GM18502 (cell line): Measurements from ENCODE around the gene TMEM54.

Experiments used
- ATAC-seq: cut with Tn5 transposase; IDR thresholded peaks from one replicate; pipeline ENCODE4 v1.9.1; 2021; ENCODE audit warnings: mild to moderate bottlenecking; ENCODE audit not compliant: unreplicated experiment, poor library complexity

The TMEM54 gene

DNA sequence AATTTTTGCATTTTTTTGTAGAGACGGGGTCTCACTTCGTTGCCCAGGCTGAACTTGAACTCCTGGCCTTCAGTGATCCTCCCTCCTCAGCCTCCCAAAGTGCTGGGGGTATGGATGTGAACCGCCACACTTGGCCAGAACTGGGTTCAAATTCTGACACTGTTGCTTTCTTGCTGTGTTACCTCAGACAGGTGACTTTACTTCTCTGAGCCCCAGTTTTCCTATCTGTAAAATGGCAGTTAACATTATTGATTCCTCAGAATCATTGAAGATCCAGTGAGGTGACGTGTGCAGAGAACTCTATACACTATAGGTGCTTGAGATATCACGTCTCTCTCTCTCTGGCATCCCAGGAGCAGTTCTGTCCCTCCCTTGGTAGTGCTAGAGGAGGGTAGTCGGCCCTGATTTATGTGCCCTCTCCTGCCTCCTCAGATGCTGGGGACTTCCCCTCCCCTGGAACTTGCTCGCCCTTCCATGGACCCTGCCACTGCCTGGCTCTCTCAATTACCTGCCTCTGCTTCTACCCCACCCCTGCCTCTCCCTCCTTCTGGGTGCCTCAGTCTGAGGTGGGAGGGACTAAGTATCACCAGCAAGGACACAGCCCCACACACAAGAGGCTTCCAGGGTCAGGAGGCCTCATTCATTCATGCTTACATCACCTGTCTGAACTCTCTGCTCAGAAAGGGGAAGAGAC, 17.7 kb downstream of the TMEM54 start:
- no peak for ATAC-seq

DNA sequence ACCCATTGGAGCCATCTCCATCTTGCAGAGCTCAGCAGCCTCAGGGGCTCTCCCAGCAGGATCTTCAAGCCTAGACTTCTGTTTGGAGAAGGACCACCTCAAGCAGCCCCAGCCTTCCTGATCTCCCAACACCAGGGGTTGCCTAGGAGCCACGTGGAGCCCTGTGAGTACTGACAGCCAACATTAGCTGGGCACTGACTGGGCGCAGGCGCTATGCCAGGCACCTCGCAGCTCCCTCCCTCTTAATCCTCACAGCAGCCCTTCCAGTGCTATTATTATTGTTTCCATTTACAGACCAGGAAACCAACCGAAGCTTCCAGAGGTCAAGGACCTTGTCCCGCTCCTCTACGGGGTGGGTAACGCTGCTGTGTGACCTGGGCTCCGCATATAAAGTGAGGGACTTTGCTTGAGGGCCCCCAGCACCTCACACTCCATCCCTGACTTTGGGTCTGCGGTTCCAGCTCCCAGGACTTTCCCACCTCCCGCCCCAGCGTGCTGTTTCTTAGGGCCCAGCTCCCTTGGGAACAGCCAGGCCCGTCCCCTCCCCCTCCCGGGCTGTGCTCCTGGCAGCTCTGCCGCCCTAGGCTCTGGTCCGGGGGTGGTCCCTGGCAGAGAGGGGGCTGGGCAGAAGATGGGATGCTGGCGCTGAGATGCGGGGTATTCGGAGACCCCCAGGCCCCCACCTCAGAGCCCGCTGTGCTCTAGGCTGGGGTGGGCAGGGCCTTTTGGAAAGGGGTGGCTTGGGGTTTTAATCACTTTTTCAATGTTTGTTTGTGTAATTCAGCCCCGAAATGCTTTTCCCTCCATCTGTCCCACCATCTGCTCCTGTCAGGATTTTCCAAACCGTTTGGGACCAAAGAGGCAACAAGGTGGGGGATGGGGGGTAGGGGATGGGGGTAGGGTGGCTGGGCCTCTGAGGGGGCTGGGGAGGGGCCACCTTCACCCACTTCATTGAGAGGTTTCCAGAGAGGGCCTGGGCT, 19.0 kb downstream of the TMEM54 start:
- ATAC-seq = no peak

DNA sequence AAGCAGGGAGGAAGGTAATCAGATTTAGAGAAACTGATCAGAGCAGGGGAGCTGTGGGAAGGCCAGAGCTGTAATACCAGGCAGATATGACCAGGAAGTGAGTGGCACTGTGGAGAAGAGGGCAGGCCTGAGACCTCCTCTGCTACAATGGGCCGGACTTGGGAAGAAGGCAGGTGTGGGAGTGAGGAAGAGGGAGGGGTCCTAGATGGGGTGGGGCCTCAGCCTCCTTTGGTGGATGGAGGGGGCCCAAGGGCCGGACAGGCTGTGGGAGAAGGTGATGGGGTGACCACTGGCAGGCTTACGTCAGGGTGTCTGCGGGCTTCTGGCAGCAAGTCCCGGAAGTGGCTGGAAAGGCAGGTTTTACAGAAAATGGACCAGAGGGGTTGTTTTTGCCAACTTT, 19.9 kb downstream of the TMEM54 start:
- ATAC-seq = no peak

DNA sequence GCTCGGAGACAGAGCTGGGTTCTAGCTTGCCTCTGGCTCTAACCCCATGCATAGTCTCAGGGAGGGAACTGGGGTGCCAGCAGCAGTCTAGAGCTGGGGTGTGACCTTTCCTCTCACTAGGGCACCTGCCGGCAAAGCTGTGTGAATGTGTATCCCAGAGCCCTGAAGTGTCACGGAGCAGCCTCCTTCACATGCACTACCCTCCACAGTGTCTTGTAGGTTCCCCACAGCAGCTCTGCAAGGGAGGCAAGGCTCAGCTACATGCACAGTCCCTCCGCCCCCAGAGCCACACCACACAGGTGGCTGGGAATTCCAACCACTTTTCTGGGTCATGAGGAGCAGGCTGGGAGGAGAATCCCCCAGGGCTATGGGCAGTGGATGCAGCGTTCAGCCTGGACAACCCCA, 22.6 kb downstream of the TMEM54 start:
- ATAC-seq = no peak

DNA sequence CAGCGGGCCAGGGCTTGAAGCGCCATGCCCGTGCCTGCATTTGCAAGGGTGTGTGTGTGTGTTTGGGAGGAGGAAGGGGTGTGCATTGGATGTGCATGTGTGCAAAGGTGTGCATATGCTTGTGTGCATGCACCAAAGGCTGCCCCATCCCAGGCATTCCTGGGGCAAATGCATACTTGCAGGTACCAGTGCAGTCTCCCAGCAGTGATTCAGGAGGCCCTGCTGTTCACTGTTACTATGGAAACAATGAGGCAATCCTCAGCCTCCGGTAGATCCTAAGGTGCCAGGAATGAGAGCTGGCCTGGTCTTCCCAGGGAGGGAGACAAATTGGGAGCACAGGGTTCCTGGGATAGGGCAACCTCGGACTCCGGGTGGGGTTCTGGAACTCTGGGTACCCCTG, 23.0 kb downstream of the TMEM54 start:
- no peak for ATAC-seq

DNA sequence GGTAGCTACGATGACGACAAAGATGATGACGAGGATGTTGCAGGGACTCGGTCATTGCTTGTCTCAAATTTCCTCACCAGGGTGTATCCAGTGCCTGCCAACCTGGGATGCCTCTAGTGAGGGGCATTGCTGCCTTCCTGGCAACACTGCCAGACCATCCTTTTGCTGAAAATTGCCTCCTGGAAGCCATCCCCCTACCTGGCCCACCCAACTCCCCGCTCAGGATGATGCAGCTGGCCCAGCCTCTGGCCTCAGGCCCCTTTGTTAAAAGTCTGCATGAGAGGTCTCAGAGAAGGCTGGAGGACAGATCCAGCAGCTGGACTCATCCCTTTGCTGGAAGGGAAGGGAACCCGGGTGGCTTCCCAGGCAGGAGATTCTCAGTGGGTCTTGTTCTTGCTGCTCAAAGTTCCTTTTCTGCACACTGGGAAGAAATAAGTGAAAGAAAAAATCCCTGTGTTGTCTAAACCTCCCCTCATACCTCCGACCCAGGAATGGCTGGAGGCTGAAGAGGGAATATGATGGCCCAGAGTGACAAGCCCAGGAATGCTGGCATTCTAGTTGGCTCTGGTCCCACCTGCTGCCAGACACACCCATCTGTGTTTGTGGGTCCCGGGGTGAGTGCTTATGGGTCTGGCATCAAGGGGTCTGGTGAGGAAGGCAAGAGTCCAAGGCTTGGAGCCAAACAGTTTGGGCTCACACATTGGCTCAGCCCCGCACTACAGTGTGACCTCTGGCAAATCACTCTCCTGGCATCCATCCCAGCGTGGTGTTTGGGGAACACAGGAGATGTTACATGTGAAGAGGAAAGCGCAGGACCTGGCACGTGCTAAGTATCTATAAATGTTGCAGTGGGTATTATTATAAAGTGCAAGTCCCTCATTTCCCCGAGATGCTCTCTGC, 23.7 kb downstream of the TMEM54 start:
- ATAC-seq = no peak

DNA sequence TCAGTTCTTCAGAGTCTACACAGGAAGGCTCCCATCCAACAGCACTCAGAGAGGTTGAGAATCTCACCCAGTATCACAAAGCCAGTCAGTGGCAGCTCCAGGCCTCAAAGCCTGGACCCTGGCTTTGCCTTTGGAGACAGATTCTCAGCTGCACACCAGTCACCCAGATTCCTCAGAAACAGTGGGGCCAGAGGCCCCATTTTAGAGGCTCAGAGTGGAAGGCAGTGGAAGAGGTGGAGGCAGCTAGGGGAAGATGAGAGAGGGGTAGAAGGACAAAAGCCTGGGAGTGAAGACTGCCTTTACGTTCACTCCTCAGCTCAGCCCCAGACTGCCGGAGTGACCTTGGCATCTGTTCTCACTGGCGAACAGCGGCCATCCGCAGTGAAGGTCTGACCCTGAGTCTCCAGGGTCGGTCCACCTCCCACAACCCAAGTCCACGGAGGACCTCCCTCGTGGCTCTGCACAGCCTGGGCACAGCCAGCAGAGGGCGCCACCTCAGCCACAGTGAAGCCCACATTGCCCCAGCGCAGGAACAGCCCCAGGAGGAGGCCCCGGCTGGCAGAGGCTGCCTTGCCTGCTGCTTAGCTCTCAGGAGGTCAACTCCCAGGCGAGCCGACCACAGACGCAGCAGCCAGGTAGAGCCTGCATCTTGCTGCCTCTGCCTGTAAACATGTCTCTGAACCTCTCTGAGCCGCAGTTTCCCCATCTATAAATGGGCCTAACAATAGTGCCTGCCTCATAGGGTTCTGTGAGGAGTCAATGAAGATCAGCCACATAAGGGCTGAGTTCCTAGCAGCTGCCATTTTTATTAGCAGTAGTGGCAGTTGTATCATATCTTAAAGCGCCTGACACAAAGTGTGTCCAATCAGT, 24.6 kb downstream of the TMEM54 start:
- no peak for ATAC-seq

DNA sequence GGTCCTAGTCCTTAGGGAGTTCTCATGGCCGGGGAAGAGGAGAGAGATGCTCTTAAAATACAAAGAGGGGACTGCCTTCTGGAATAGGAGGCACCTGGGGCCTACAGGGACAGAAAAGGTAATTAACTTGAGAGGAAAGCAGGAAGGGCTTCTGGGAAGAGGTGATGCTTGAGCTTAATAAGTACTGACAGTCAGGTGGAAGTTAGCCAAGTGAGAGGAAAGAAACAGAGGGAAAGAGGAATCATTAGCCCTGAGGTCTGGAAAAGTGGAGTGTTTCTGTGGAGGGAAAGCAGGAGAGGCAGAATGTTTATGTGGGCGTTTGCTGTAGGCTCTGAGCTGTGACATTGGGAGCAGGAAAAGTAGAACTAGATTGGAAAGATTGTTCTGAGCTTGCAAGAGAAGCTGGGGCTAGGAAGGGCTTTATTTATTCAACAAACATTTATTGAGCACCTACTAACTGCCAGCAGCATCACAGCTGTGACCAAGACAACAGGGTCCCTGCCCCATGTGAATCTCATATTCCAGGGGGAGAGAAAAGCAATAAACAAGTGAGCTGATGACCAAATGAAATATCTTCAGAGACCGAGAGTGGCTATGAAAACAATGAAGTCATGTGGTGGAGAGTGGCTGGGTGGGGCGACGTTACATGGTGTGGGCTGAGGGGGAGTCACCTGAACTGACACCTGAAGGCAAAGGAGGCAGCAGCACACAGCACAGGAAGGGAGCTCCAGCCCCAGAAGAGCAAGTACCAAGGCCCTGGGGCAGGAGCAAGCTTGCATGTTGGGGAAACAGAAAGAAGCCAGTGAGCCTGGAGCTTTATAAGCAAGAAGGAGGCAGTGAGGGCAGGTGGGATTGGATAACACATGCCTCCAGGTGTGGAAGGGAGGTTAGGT, 26.1 kb downstream of the TMEM54 start:
- ATAC-seq = no peak

DNA sequence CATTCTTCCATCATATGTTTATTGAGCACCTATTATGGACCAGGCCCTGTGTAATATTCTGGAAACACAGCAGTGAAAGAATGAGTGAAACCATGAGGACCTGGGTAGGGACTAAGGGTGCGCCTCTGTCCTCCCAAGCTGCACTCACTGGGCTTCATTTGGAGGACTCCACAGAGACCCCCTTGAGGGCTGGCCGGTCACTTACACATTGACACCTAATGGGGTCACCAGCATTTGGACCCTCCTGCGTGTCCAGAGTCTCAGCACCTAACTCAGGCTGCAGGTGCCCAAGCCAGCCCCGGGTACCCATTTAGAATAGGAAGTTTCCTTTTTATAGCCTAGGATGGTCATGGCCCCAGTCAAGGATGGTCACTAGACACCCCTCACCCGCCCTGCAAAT, 27.7 kb downstream of the TMEM54 start:
- no peak for ATAC-seq

DNA sequence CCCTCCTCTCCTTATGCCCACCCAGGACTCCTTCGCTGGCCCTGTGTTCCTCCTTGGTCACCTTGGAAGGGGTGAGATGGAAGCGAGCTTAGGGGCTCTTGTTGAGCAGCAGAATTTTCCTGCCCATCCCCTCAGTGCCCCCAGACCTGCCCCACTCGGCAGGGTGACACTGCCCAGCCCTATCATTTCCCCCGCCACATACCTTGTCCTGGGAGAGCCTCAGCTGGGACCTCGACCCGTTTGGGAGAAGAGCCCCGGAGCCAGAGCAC, 29.1 kb downstream of the TMEM54 start:
- no peak for ATAC-seq

DNA sequence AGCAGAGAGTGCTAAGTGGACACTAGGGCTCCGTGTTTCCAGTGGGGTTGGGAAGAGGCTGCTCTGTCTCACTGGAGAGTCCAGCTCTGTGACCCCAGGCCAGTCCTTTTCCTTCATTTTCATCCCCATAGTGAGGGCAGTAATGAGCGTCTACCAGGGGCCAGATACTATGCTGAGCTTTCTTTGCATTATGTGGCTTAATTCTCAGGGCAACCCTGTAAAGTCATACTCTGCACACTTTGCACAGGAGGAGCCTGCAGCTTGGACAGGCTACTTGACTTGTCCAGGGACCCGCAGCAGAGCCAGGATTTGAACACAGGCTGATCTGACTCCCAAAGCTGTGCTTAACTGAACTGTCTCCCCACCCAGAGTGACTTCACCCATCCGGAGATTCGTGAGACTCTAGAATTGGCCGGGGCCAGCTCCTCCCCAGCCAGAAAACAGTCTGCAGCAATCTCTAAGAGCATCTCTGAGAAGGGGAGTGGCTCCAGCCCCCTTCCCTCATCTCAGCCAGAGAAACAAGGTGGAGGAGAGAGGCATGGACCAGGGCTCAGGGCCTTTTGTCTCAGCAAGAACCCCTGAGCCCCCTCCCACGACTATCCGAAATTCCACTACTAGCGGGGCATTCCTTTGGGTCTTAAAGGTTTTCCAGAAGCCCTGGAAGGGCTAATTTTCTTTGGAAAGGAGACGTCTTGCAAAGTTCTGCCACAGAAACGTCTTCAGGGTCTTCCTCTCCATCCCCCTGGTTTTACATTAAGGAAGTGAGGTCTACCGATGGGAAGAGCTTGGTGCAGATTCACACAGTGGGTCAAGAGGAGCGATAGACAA, 29.6 kb downstream of the TMEM54 start:
- no peak for ATAC-seq

DNA sequence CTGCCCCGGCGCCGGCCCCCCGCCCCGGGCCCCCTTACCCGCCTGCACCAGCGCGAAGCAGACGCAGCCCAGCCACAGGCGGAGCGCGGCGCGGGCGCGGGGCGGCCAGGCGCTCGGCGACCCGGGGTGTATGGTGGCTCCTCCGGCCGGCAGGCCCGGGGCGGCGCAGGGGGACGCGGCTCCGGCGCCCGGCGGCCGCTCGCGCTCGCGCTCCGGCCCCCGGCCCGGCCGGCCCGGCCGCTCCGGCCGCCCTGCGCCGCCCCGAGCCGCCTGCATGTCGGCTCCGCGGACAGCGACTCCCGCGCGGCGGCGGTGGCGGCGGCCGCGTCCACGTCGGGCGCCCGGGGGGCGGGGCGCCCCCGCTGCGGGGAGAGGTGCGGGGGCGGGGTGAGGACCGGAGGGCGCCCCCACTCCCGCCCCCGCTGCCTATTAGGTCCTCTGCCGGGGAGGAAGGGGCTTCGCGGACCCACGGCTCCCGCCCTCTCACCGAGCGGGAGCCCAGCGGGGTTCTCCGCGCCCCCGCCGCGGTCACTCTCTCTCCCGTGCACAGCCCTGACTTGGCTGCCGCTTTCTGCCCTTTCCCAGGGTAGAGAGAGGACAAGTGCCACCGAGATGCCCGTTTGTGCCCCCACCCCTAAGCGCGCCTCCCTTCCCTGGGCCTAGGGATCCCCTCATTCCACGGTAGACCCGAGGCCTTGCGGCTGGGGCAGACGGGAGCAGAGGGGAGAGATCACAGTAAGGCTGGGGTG, 30.4 kb downstream of the TMEM54 start, which contains the start of gene FNDC5:
TSS of gene FNDC5 (minus strand) at position 298 of the 749 bp plus-strand sequence.
- no peak for ATAC-seq

DNA sequence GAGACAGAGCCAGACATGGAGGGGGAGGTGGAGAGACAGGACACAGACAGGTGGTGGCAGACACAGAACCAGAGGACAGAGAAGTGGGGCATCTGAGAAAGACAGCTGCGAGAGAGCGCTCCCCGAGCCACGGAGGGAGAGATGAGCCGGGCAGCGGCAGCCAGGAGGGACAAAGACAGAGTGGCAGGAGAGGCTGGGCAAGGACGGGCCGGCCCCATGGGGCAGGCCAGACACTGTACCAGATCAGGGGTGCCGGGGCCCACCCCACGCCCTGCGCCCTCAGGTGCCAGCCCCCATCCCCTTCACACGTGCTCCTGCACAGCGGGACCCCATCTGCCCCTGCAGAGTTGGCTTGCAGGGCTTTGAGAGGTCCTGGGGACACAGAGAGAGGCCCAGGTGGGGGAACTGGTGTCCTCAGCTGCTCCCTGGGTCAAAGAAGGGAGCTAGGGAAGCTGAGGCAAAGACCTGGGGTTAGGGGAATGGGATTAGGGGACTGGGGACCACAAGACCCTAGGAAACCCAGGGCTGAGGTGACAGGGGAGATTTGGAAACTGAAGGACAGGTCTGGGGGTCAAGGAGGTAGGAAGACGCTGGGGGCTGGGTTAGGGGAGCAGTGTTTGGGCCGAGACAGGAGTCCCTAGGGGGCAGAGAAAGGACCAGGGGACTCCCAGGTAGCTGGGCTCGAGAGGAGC, 31.1 kb downstream of the TMEM54 start:
- no peak for ATAC-seq

DNA sequence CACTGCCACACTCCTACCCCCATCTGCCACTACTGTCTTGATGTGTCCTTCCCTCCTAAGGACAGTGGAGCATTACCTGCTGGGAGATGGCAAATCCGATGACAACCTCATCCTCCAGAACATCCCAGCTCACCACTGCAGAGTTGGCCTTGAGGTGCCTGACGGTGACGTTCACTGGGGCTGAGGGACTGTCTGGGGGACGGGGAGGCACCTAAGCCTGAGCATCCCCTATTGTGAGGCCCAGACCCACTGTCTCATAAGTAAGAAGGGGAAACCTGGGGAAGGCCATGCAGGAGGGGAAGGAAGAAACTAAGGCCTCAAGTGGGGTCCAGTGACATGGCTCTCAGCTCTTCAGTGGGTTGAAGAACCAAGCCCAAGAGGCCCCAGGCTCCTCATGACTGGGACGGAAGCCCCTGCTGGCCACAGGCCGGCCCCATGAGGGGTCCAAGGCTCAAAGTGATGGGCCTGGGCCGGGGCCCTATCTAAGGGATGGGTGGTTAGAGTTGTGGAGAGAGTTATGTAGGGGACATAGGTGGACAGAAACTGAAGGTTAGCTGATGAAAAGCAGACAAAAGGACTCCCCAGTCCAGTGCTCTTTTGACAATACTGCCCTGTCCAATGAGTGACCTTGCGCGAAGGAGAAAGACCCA, 32.3 kb downstream of the TMEM54 start:
- no peak for ATAC-seq

DNA sequence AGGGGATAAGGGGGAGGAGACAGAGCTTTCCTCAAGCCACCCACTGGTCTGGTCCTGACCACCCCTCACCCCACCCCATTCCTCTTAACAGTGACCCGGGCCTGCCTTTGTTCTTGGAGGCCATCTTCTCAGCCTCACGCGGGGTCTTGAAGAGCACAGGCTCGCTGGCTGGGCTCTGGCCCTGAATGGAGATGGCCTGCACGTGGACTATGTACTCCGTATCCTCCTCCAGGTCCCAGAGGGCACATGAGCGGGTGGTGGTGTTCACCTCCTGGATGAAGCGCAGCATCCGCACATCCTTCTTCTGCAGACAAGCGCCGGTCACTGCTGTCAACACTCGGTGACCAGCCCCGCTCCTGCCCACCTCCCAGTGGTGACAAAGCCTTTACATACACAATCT, 33.1 kb downstream of the TMEM54 start:
- ATAC-seq = no peak

DNA sequence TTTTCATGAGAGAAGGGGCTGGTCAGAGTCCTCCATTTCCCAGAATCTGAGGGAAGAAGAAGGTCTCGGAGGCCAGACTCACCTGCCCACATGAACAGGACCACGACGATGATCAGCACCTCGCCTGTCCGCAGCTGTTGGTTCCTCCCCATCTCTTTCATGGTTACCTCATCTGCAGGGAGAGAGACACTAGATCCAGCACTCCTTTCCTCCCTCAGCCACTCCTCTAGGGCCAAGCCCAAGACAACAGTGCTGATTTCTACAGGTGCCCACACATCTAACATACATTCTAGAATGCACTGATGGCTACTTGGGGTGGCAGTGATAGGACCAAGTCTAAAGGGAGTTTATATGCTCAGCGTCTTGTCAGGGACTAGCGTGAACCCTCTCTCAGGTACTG, 33.5 kb downstream of the TMEM54 start:
- ATAC-seq = no peak
